ENCODE measurements around the gene TP73.

- TF ChIP-seq CTCF (conservative IDR thresholded peaks at IDR 0.05; ENCODE audit: low read depth, low read length), result no peak
- TF ChIP-seq EZH2 (IDR thresholded peaks at IDR 0.05; ENCODE audit: borderline replicate concordance, low read depth, low read length, poor library complexity, severe bottlenecking), result no peak
Observed at GRCh38 chr1:3640121-3640837, 12.0 kb upstream of the TP73 start.

Measured in A673 (cell line).